Measurements from ENCODE around the gene SLC35A3. TPM values are rescaled to one million over a fixed set of nuclear protein-coding genes. Genes with fewer than 3 reads are reported as not detected.

Gene SLC35A3
- total RNA-seq (2013; cell fraction: nucleolus; rRNA removed) = 69.9 and 77.4 TPM in 2 replicates
- total RNA-seq (2014; rRNA removed) (24.3 and 25.7 TPM in 2 replicates), total RNA-seq (2014; rRNA removed; fragmentation: Illumina TruSeq; extraction: Trizol) (16.1 and 16.4 TPM in 2 replicates), total RNA-seq (2021) (10.7 and 11.8 TPM in 2 replicates), polyA plus RNA-seq (2011; rRNA removed) (20.3 and 42.3 TPM in 2 replicates), polyA plus RNA-seq (2014; fragmentation: Illumina TruSeq; extraction: Trizol) (11.7 and 17.3 TPM in 2 replicates), polyA plus RNA-seq (2014; fragmentation: Nextera tagmentation; extraction: Ambion mirVana) (1 to 10 TPM; 3.6 to 4.9 TPM), polyA plus RNA-seq (2014; rRNA removed) (13.4 and 14.7 TPM in 2 replicates), polyA plus RNA-seq (2016; fragmentation: Nextera tagmentation; extraction: Ambion mirVana) (10 to 100 TPM; 17.0 to 20.4 TPM), polyA minus RNA-seq (2011; rRNA and poly(A)+ RNA removed) (9.3 and 10.6 TPM in 2 replicates), Bru-seq, nascent RNA (percentile 71 among the genes with signal in this experiment), BruChase-seq, experiment 1, labeled RNA remaining after a 6-hour chase (percentile 92 among the genes with signal in this experiment), BruChase-seq, experiment 2, labeled RNA remaining after a 2-hour chase (percentile 92 among the genes with signal in this experiment)
- polyA plus RNA-seq (2011; ENCODE audit: low read depth) = 5.7 TPM
- 7.7 and 7.8 TPM in 2 replicates for polyA plus RNA-seq (2011; cell fraction: cytosol; rRNA removed)
- 11.8 and 16.0 TPM in 2 replicates for polyA plus RNA-seq (2011; cell fraction: nucleus; rRNA removed)
- 10.5 and 10.7 TPM in 2 replicates for polyA plus RNA-seq (2012)
- polyA minus RNA-seq (2011; cell fraction: cytosol; rRNA and poly(A)+ RNA removed) = 3.6 and 5.3 TPM in 2 replicates
- 11.7 and 20.9 TPM in 2 replicates for polyA minus RNA-seq (2011; cell fraction: nucleus; rRNA and poly(A)+ RNA removed)
- long read RNA-seq, experiment 1, full-length matches to known transcripts = 8 of 9 reads
- long read RNA-seq, experiment 1, partial matches to known transcripts = 0 of 9 reads
- long read RNA-seq, experiment 1, other reads (novel, unspliced or antisense) = 1 of 9 reads
- long read RNA-seq, experiment 2, full-length matches to known transcripts = 16 of 25 reads
- long read RNA-seq, experiment 2, partial matches to known transcripts = 1 of 25 reads
- long read RNA-seq, experiment 2, other reads (novel, unspliced or antisense) = 8 of 25 reads

- 0 out of 4 replicates have a peak, but pooled peaks cover 0 to 3% of the 10 kb centered on the region in 2 experiments for H3K36me3 ChIP-seq (ENCODE audit: control insufficient read depth in 2 of 2, insufficient read depth in 2 of 2, low read length in 1 of 2)
- peak; percentile 95 for ATAC-seq
- 0 out of 2 replicates have a peak, but pooled peaks have one; percentile 56 for TF ChIP-seq RBBP5 (conservative IDR thresholded peaks at IDR 0.05)
- TF ChIP-seq RELA (IDR thresholded peaks at IDR 0.05; ENCODE audit: borderline replicate concordance, partially characterized antibody) = peak; percentile 81
- peak; percentile 66 for TF ChIP-seq MXI1 (IDR thresholded peaks at IDR 0.05; ENCODE audit: low read depth, low read length)
- no peak for TF ChIP-seq CHD1 (IDR thresholded peaks at IDR 0.05; ENCODE audit: low read depth, low read length)
- no peak for TF ChIP-seq FOS (IDR thresholded peaks at IDR 0.05; ENCODE audit: borderline replicate concordance, extremely low read depth, insufficient read length)
- no peak for TF ChIP-seq ZNF274 (IDR thresholded peaks at IDR 0.05; ENCODE audit: insufficient read depth, insufficient read length)
- peak; percentile 84 for TF ChIP-seq NR2C1 (IDR thresholded peaks at IDR 0.05)
- TF ChIP-seq BMI1 (IDR thresholded peaks at IDR 0.05; ENCODE audit: borderline replicate concordance) = no peak
- TF ChIP-seq ZSCAN29 (IDR thresholded peaks at IDR 0.05) = peak; percentile 66; the same call in 1 of the 2 replicates
- peak; percentile 75 for TF ChIP-seq PML (IDR thresholded peaks at IDR 0.05; ENCODE audit: low read length)
- TF ChIP-seq BCL11A (IDR thresholded peaks at IDR 0.05; ENCODE audit: low read depth, low read length) = 0 out of 2 replicates have a peak, but pooled peaks have one; percentile 41
- no peak for TF ChIP-seq SREBF2 (IDR thresholded peaks at IDR 0.05; ENCODE audit: low read length)
- no peak for TF ChIP-seq MYB (IDR thresholded peaks at IDR 0.05; ENCODE audit: borderline replicate concordance, low read depth, low read length)
- no peak for TF ChIP-seq NFYB (IDR thresholded peaks at IDR 0.05; ENCODE audit: insufficient read depth, low read depth, low read length)
- TF ChIP-seq ZBTB40 (IDR thresholded peaks at IDR 0.05; ENCODE audit: borderline replicate concordance) = peak; percentile 96
Measured at GRCh38 chr1:99969729-99970621, at the start of gene SLC35A3. Gene SLC35A3, plus strand, starts transcription at chr1:99969996. Its CDS starts 23,559 bp downstream, at chr1:99993555.

More at GRCh38 chr1:99969729-99970621, at the start of gene SLC35A3:
- CTCF ChIA-PET = interaction anchor here (1.1 to 1.3 kb wide), 2 partner anchors 142 to 491 kb away, joined by 3 read pairs; no protein-coding TSS in a partner anchor
- Histone ChIP-seq H3K9ac (ENCODE audit: control insufficient read depth, insufficient read depth, low read length) (peak within 1 kb of the TSS; percentile 79), H2AFZ (ENCODE audit: control insufficient read depth, low read depth, low read length) (peak within 1 kb of the TSS; percentile 95), H3K4me2 (ENCODE audit: control insufficient read depth, insufficient read depth) (peak within 1 kb of the TSS; percentile 91), H3K4me3 (peak within 1 kb of the TSS; percentile 92), H3K27me3 (replicated peaks in 1 of 2; ENCODE audit: control insufficient read depth in 2 of 2, insufficient read depth in 2 of 2, low read length in 1 of 2) (no peaks in the 10 kb centered on the region), H4K20me1 (ENCODE audit: control insufficient read depth, insufficient read depth) (no peaks in the 10 kb centered on the region), H3K79me2 (ENCODE audit: control insufficient read depth, insufficient read depth, low read length) (peaks cover 30% of the 10 kb centered on the region), H3K4me1 (ENCODE audit: control insufficient read depth, insufficient read depth, low read length) (no peaks in the 10 kb centered on the region), H3K9me3 (replicated peaks; ENCODE audit: control insufficient read depth, insufficient read depth, low read length) (no peaks in the 10 kb centered on the region), H3K27ac (ENCODE audit: control insufficient read depth, insufficient read depth) (peak within 1 kb of the TSS; percentile 68)
- FAIRE-seq (peak; percentile 56), DNase-seq (ENCODE audit: low read depth, low spot score) (peak; percentile 41)
- intact Hi-C loops (cut with micrococcal nuclease; ENCODE audit: unreplicated experiment) (loop anchor here (1.0 to 5.0 kb wide), 2 partner anchors 67 to 163 kb away; partner anchors contain the start of gene TRMT13), in situ Hi-C loops (cut with MboI) (no loop called here)
- RAD21 ChIA-PET (ENCODE audit: unreplicated experiment) = interaction anchor here (1.1 to 2.0 kb wide), 5 partner anchors 63 to 163 kb away, joined by 3 to 10 read pairs (median 3); partner anchors contain the start of genes SASS6 and TRMT13
- POLR2A ChIA-PET = interaction anchor here (0.5 to 1.6 kb wide), 7 partner anchors 8 to 280 kb away, joined by 3 to 6 read pairs (median 3); partner anchors contain the start of genes DBT, SASS6 and TRMT13
- WGBS (ENCODE audit: insufficient coverage, insufficient replicate concordance, low lambda C conversion rate, missing lambda C conversion rate) = 1% methylated on average over 67 of the region's 74 CpGs
- TSS peak; percentile 65 for BruUV-seq (replicated peaks)
- SMC1A ChIA-PET (ENCODE audit: uncharacterized antibody, unreplicated experiment) = interaction anchor here (0.6 to 1.7 kb wide), 9 partner anchors 41 to 377 kb away, joined by 3 to 5 read pairs (median 3); no protein-coding TSS in a partner anchor
